HG03066 (cell line): Measurements from ENCODE around the gene MAST2.

ENCODE experiments used
- ATAC-seq: cut with Tn5 transposase; IDR thresholded peaks from one replicate; pipeline ENCODE4 v1.9.1; 2021; ENCODE audit warnings: low read depth; ENCODE audit not compliant: unreplicated experiment

MAST2 gene

GRCh38 chr1:45803299-45803780, at the start of gene MAST2:
MAST2 (plus strand) TSS chr1:45803612; CDS start chr1:45803896, 284 bp downstream.
- peak; percentile 90 for ATAC-seq

GRCh38 chr1:45755697-45756096, 47.7 kb upstream of the MAST2 start:
- ATAC-seq = no peak

- ATAC-seq = no peak
These were observed 41.1 kb upstream of the MAST2 start for GRCh38 chr1:45762291-45762690.

GRCh38 chr1:45765999-45766792, 37.2 kb upstream of the MAST2 start:
- ATAC-seq = no peak

GRCh38 chr1:45767035-45767434, 36.4 kb upstream of the MAST2 start:
- no peak for ATAC-seq

GRCh38 chr1:45769261-45769932, 34.0 kb upstream of the MAST2 start:
- ATAC-seq = no peak

- ATAC-seq = no peak
These were observed 30.4 kb upstream of the MAST2 start for GRCh38 chr1:45772971-45773370.

- ATAC-seq = no peak
These were observed 27.6 kb upstream of the MAST2 start for GRCh38 chr1:45775794-45776193.

GRCh38 chr1:45785583-45785982, 17.8 kb upstream of the MAST2 start:
- no peak for ATAC-seq

GRCh38 chr1:45787905-45788304, 15.5 kb upstream of the MAST2 start:
- ATAC-seq = no peak

- no peak for ATAC-seq
These were observed 13.8 kb upstream of the MAST2 start for GRCh38 chr1:45789601-45790000.

- ATAC-seq = no peak
These were observed 10.7 kb upstream of the MAST2 start for GRCh38 chr1:45792744-45793143.

GRCh38 chr1:45793942-45794604, 9.3 kb upstream of the MAST2 start:
- no peak for ATAC-seq

- no peak for ATAC-seq
These were observed 7.0 kb upstream of the MAST2 start for GRCh38 chr1:45796381-45796780.

GRCh38 chr1:45796946-45797345, 6.5 kb upstream of the MAST2 start:
- ATAC-seq = no peak

GRCh38 chr1:45800899-45801298, 2.5 kb upstream of the MAST2 start:
- ATAC-seq = no peak

- peak; percentile 6 for ATAC-seq
These were observed 791 bp upstream of the MAST2 start for GRCh38 chr1:45802343-45803298.

- peak; percentile 19 for ATAC-seq
These were observed 613 bp downstream of the MAST2 start for GRCh38 chr1:45803781-45804668.

- ATAC-seq = no peak
These were observed 1.2 kb downstream of the MAST2 start for GRCh38 chr1:45804669-45804969.
